OCI-LY3 (cell line): Measurements from ENCODE around the gene ERCC8.

Experiments used
- EZH2phosphoT487 ChIP-seq: fragments of 200-600 bp; shearing (Covaris generic); IDR thresholded peaks from 2 replicates; pipeline ENCODE4 v1.6.1; 2018; ENCODE audit warnings: antibody characterized with exemption, mixed run types, low read depth
- TF ChIP-seq, protein P1 (sequence below): fragments of 200-600, 300-600 bp; sonication (generic); IDR thresholded peaks from 2 replicates; pipeline ENCODE4 v1.5.1; 2014; ENCODE audit warnings: antibody characterized with exemption, low read length, low read depth

DNA sequence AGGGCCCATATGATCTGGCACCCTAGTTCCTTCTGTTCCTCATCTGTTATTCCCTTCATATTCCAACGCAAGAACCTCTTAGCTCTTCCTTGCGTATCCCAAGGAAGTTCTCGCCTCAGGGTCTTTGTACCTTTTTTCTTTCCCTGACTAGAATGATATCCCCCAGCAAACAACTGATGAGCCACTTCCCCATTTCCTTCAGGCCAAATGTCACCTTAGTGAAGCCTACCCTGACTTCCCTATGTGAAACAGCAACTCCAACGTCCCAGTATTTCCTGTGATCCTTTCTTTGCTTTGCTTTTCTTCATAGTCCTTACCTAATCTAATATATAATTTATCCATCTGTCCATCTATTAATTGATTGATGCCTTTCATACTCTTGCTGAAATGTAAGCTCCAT lies 47.9 kb downstream of the ERCC8 start:
- TF ChIP-seq, protein P1, sequence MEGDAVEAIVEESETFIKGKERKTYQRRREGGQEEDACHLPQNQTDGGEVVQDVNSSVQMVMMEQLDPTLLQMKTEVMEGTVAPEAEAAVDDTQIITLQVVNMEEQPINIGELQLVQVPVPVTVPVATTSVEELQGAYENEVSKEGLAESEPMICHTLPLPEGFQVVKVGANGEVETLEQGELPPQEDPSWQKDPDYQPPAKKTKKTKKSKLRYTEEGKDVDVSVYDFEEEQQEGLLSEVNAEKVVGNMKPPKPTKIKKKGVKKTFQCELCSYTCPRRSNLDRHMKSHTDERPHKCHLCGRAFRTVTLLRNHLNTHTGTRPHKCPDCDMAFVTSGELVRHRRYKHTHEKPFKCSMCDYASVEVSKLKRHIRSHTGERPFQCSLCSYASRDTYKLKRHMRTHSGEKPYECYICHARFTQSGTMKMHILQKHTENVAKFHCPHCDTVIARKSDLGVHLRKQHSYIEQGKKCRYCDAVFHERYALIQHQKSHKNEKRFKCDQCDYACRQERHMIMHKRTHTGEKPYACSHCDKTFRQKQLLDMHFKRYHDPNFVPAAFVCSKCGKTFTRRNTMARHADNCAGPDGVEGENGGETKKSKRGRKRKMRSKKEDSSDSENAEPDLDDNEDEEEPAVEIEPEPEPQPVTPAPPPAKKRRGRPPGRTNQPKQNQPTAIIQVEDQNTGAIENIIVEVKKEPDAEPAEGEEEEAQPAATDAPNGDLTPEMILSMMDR = no peak
- TF ChIP-seq EZH2phosphoT487 = no peak
